Inferior parietal cortex (tissue), 1 donor: ENCODE data around the gene NSG1.
"Not testable (repeated sequence)": the region's sequence is repeated elsewhere in the genome, so short reads cannot be mapped to it uniquely, and the experiment has no call there.

Experiments
- DNase-seq: peaks from one replicate; pipeline ENCODE4 v3.0.0-alpha.2; 2016; ENCODE audit errors: extremely low spot score

The NSG1 gene, protein sequence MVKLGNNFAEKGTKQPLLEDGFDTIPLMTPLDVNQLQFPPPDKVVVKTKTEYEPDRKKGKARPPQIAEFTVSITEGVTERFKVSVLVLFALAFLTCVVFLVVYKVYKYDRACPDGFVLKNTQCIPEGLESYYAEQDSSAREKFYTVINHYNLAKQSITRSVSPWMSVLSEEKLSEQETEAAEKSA

GRCh38 chr4:4386736-4387392 lies at the start of gene NSG1:
Gene NSG1 (plus strand): TSS chr4:4387102. CDS start chr4:4387630, 528 bp downstream.
- peak; percentile 38 for DNase-seq

- no peak for DNase-seq
Observed at GRCh38 chr4:4338210-4339001, 48.5 kb upstream of the NSG1 start.

DNA sequence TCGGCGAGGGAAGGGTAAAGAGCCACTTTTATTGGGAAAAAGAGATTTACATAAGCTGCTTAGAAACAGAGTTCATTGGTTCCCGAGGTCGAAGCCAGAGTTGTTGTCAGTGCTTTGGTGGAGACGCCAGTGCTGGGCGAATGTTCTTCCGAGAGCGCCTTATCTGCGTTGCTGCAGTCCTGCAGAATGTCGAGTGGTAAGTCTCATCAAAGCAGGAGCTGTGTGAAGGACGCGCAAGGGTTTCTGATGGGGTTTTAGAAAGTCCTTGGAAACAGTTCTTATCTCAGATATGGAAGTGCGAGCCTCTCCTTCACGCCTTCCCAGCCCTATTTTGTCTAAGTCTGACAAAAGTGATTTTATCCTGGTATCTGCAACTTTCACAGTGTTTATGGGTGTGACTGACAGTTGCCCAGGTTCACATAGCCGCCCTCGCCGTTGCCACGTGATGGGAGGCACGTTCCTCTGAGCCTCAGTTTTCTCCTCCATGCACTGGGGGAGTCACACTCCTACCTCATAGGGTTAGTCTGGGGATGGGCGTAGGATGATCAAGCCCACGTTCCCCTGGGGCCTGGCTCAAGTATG lies 47.3 kb upstream of the NSG1 start:
- DNase-seq = no peak

- no peak for DNase-seq
Observed at GRCh38 chr4:4341861-4342650, 44.8 kb upstream of the NSG1 start.

DNA sequence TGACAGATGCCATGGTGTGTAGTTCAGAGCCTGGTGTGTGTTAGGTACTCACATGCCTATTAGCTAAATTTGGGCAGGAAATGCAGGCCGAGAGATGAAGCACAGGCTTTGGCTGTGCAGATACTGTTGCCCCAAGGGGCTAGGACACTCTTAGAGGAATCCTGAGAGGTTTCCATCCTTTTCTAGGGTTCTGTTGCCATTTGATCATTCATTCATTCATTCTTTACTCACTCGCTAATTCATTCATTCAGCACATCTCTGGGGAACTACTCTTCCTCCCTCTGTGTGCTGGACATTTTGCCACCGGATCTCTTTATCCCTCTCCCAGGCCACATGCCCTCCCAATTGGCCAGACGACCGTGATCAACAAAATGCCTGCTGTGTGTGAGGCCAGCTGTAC lies 43.9 kb upstream of the NSG1 start:
- DNase-seq = no peak

GRCh38 chr4:4344915-4345527 lies 41.9 kb upstream of the NSG1 start:
- DNase-seq = no peak

- no peak for DNase-seq
Observed at GRCh38 chr4:4347585-4347984, 39.3 kb upstream of the NSG1 start.

- not testable (repeated sequence) for DNase-seq
Observed at GRCh38 chr4:4348585-4348984, 38.3 kb upstream of the NSG1 start.

DNA sequence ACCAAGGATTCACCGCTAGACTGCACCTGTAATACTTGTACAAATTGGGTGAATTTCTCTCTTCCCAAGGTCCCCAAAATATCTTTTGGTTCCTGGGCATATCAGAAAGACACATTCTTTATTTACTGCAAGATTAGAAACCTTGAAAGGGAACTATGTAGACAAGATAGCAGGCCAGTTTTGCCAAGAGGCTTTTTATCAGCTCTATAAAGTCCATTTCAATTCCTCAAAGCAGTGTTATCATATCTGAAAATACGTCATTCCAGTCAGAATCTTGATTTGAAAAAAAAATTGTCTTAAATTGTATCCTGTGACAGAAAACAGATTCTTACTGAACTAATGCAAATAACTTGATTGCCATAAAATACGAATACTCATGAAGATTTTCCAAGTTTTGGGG lies 37.0 kb upstream of the NSG1 start:
- no peak for DNase-seq

GRCh38 chr4:4350909-4351308 lies 36.0 kb upstream of the NSG1 start:
- no peak for DNase-seq

GRCh38 chr4:4355302-4355701 lies 31.6 kb upstream of the NSG1 start:
- no peak for DNase-seq

GRCh38 chr4:4356106-4357041 lies 30.5 kb upstream of the NSG1 start:
- no peak for DNase-seq

DNA sequence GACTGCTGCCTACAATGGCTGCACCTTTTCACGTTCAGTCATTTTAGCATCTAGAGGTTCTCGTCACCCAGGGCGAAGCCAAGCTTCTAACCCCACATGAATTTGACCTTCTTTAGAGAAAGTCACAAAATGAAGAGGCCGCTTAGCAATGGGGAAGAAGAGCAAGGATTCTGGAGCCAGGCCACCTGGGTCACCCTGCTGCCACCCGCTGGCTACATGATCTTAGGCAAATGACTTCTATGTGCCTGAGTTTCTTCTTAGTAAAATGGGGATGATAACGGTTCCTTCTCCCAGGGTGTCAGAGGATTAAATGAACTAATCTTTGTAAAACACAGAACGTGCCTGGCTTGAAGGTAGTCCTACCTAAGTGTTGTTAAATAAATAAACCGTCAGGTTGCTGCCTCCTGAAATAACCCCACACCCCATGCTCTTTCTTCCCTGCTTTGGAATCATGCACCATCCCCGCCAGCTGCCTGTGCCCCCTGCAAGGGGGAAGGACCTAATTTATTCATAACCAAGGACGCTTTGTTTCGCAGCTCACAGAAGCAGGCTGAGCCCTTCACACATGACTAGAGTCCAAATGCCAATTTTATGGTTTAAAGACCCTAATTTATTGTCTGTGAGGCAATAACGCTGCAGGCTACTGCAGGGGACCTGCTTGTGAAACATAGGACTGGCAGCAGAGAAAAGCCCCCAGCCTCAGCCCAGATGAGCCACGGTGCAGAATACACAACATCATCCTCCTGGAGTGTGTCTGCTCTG lies 28.6 kb upstream of the NSG1 start:
- DNase-seq = no peak

GRCh38 chr4:4361883-4362282 lies 25.0 kb upstream of the NSG1 start:
- DNase-seq = no peak

DNA sequence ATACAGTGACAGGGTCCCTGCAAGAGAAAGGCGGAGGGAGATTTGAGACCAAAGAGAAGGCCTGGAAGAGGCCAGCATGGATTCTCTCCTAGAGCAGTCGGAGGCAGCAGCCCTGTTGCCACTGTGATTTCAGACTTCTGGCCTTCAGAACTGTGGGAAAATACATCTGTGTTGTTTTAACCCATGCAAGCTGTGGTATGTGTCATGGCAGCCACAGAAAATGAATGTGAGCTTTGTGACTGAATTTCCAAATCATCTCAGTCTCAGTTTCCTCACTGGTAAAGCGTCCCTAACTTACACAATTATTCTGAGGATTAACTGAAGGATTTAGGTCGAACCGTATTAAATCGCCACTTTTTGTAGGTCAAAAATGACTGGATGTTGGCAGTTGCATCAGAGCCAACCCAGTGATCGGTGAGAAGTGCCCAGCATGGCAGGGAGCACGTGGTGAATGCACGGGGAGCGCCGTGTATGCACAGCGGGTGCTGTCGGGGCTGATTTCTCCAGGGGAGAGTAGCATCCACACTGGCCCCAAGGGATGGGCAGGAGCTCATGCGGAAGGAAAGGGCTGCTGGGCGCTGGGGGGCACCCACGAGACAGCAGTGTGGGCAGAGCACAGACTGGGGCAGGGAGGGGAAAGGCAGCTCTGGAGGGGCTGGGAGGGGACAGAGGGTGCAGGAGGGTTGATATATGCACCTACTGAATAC lies 23.8 kb upstream of the NSG1 start:
- no peak for DNase-seq

DNA sequence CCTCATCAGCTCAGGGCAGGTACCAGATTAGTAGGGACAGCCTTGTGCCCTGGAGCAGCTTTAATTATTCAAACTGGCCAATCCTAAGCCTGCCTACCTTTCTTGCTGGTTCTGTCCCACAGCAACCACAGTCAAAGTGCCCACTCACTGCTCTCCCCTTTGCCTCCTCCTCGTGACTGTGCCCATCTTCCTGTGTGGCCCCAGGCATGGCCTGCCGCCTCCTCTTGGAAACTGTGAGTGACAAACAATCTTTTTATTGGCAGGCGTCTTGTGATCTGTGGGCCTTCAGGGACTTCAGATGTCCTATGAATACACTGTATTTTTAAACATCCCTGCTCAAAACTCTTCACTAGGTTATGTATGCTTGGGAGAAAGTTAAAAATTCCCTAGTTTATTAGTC lies 22.8 kb upstream of the NSG1 start:
- no peak for DNase-seq

DNA sequence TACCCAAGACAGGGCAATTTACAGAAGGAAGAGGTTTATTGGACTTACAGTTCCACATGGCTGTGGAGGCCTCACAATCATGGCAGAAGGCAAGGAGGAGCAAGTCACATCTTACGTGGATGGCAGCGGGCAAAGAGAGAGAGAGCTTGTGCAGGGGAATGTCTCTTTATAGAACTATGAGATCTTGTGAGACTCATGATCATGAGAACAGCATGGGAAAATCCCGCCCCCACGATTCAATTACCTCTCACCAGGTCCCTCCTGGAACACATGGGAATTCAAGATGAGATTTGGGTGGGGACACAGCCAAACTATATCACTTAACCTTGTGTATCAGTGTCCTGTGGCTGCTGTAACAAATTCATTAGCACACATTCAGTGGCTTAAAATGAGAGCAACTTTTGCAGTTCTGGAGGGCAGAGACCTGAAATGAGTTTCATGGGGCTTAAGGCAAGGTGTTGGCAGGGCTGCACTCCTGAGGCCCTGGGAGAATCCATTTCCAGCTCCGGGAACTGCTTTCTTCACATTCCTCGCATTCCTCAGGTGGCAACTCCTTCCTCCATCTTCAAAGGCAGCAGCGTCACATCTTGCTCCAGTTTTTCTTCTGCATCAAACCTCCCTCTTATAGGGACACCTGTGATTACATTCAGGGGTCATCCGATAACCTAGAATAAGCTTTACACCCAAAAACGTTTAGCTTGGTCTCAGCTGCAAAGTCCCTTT lies 22.3 kb upstream of the NSG1 start:
- DNase-seq = no peak
